Measurements from ENCODE around the gene HPS5.

Gene HPS5

GRCh38 chr11:18261721-18262120 is 60.2 kb downstream of the HPS5 start:
- no peak overlapping the region for H3K56ac ChIP-seq (ENCODE audit: low read length)
- no peak overlapping the region for H3K9ac ChIP-seq (ENCODE audit: low read length)
- no peak overlapping the region for H3K4me2 ChIP-seq (ENCODE audit: low read length)
- no peaks in the 10 kb centered on the region for H3K36me3 ChIP-seq (ENCODE audit: control insufficient read depth, insufficient read depth, low read length)
- H3K79me1 ChIP-seq (ENCODE audit: low read length), result no peaks in the 10 kb centered on the region
- H2AK5ac ChIP-seq (ENCODE audit: low read length), result no peak overlapping the region
- H3K23ac ChIP-seq (ENCODE audit: low read length), result no peak overlapping the region
- no peak overlapping the region for H2BK5ac ChIP-seq (ENCODE audit: low read length)
- no peak overlapping the region for H4K8ac ChIP-seq (ENCODE audit: low read depth, low read length)
- no peaks in the 10 kb centered on the region for H3K27me3 ChIP-seq (ENCODE audit: insufficient read depth, low read length, poor library complexity)
- no peak overlapping the region for H3K18ac ChIP-seq (ENCODE audit: low read length)
- no peak overlapping the region for H4K5ac ChIP-seq (ENCODE audit: low read length)
- no peak overlapping the region for H2BK15ac ChIP-seq (replicated peaks; ENCODE audit: low read depth)
- no peak overlapping the region for H3K4ac ChIP-seq (ENCODE audit: low read depth, low read length)
- no CpG with 5 or more reads among the region's 14 CpGs for WGBS (ENCODE audit: extremely low coverage, insufficient coverage, low lambda C conversion rate)
- DNase-seq, result no peak
- no peaks in the 10 kb centered on the region for H3K79me2 ChIP-seq (ENCODE audit: control insufficient read depth, insufficient read depth, low read length)
- H2BK120ac ChIP-seq (ENCODE audit: low read depth, low read length), result peak overlapping the region; percentile 65
- no peak overlapping the region for H3K4me3 ChIP-seq (ENCODE audit: low read length)
- H3K4me1 ChIP-seq (ENCODE audit: control insufficient read depth, low read depth, low read length), result no peaks in the 10 kb centered on the region
- H3K27ac ChIP-seq (ENCODE audit: low read depth, low read length), result no peak overlapping the region

GRCh38 chr11:18259259-18259658 is 62.7 kb downstream of the HPS5 start:
- Histone ChIP-seq H3K4me3 (ENCODE audit: low read length) (no peak overlapping the region), H2BK120ac (ENCODE audit: low read depth, low read length) (no peak overlapping the region), H3K27me3 (ENCODE audit: insufficient read depth, low read length, poor library complexity) (no peaks in the 10 kb centered on the region), H4K5ac (ENCODE audit: low read length) (no peak overlapping the region), H4K8ac (ENCODE audit: low read depth, low read length) (no peak overlapping the region), H2BK5ac (ENCODE audit: low read length) (no peak overlapping the region), H3K56ac (ENCODE audit: low read length) (no peak overlapping the region), H3K4ac (ENCODE audit: low read depth, low read length) (no peak overlapping the region), H3K4me1 (ENCODE audit: control insufficient read depth, low read depth, low read length) (no peaks in the 10 kb centered on the region), H3K79me1 (ENCODE audit: low read length) (no peaks in the 10 kb centered on the region), H3K36me3 (ENCODE audit: control insufficient read depth, insufficient read depth, low read length) (no peaks in the 10 kb centered on the region), H3K27ac (ENCODE audit: low read depth, low read length) (no peak overlapping the region), H3K79me2 (ENCODE audit: control insufficient read depth, insufficient read depth, low read length) (no peaks in the 10 kb centered on the region), H3K23ac (ENCODE audit: low read length) (no peak overlapping the region), H3K18ac (ENCODE audit: low read length) (no peak overlapping the region), H2AK5ac (ENCODE audit: low read length) (no peak overlapping the region), H3K4me2 (ENCODE audit: low read length) (no peak overlapping the region), H3K9ac (ENCODE audit: low read length) (no peak overlapping the region), H2BK15ac (replicated peaks; ENCODE audit: low read depth) (no peak overlapping the region)
- DNase-seq, result no peak

GRCh38 chr11:18254781-18255361 is 67.1 kb downstream of the HPS5 start:
- H3K36me3 ChIP-seq (ENCODE audit: control insufficient read depth, insufficient read depth, low read length), result no peaks in the 10 kb centered on the region
- no peaks in the 10 kb centered on the region for H3K79me2 ChIP-seq (ENCODE audit: control insufficient read depth, insufficient read depth, low read length)
- H3K9ac ChIP-seq (ENCODE audit: low read length), result no peak overlapping the region
- no peak overlapping the region for H2BK5ac ChIP-seq (ENCODE audit: low read length)
- H3K4ac ChIP-seq (ENCODE audit: low read depth, low read length), result no peak overlapping the region
- H2BK15ac ChIP-seq (replicated peaks; ENCODE audit: low read depth), result no peak overlapping the region
- no peaks in the 10 kb centered on the region for H3K79me1 ChIP-seq (ENCODE audit: low read length)
- no peak overlapping the region for H4K5ac ChIP-seq (ENCODE audit: low read length)
- no peaks in the 10 kb centered on the region for H3K4me1 ChIP-seq (ENCODE audit: control insufficient read depth, low read depth, low read length)
- no peak overlapping the region for H2BK120ac ChIP-seq (ENCODE audit: low read depth, low read length)
- H3K27me3 ChIP-seq (ENCODE audit: insufficient read depth, low read length, poor library complexity), result no peaks in the 10 kb centered on the region
- DNase-seq, result no peak
- H3K27ac ChIP-seq (ENCODE audit: low read depth, low read length), result no peak overlapping the region
- no peak overlapping the region for H3K18ac ChIP-seq (ENCODE audit: low read length)
- no CpG with 5 or more reads among the region's 2 CpGs for WGBS (ENCODE audit: extremely low coverage, insufficient coverage, low lambda C conversion rate)
- H3K23ac ChIP-seq (ENCODE audit: low read length), result no peak overlapping the region
- no peak overlapping the region for H3K4me3 ChIP-seq (ENCODE audit: low read length)
- H3K4me2 ChIP-seq (ENCODE audit: low read length), result no peak overlapping the region
- no peak overlapping the region for H3K56ac ChIP-seq (ENCODE audit: low read length)
- no peak overlapping the region for H4K8ac ChIP-seq (ENCODE audit: low read depth, low read length)
- H2AK5ac ChIP-seq (ENCODE audit: low read length), result no peak overlapping the region

- no peaks in the 10 kb centered on the region for H3K27me3 ChIP-seq (ENCODE audit: insufficient read depth, low read length, poor library complexity)
- H3K4me2 ChIP-seq (ENCODE audit: low read length), result no peak overlapping the region
- H2AK5ac ChIP-seq (ENCODE audit: low read length), result no peak overlapping the region
- H2BK15ac ChIP-seq (replicated peaks; ENCODE audit: low read depth), result no peak overlapping the region
- H3K79me1 ChIP-seq (ENCODE audit: low read length), result no peaks in the 10 kb centered on the region
- H3K36me3 ChIP-seq (ENCODE audit: control insufficient read depth, insufficient read depth, low read length), result no peaks in the 10 kb centered on the region
- H3K79me2 ChIP-seq (ENCODE audit: control insufficient read depth, insufficient read depth, low read length), result no peaks in the 10 kb centered on the region
- no peak for DNase-seq
- no peak overlapping the region for H4K8ac ChIP-seq (ENCODE audit: low read depth, low read length)
- H3K56ac ChIP-seq (ENCODE audit: low read length), result no peak overlapping the region
- no peak overlapping the region for H2BK5ac ChIP-seq (ENCODE audit: low read length)
- H3K4me3 ChIP-seq (ENCODE audit: low read length), result no peak overlapping the region
- H4K5ac ChIP-seq (ENCODE audit: low read length), result no peak overlapping the region
- H3K4me1 ChIP-seq (ENCODE audit: control insufficient read depth, low read depth, low read length), result no peaks in the 10 kb centered on the region
- no peak overlapping the region for H3K18ac ChIP-seq (ENCODE audit: low read length)
- no peak overlapping the region for H3K4ac ChIP-seq (ENCODE audit: low read depth, low read length)
- H3K9ac ChIP-seq (ENCODE audit: low read length), result no peak overlapping the region
- no CpG with 5 or more reads among the region's 11 CpGs for WGBS (ENCODE audit: extremely low coverage, insufficient coverage, low lambda C conversion rate)
- H2BK120ac ChIP-seq (ENCODE audit: low read depth, low read length), result no peak overlapping the region
- H3K23ac ChIP-seq (ENCODE audit: low read length), result no peak overlapping the region
- H3K27ac ChIP-seq (ENCODE audit: low read depth, low read length), result no peak overlapping the region
Measured at GRCh38 chr11:18253778-18254338, 68.1 kb downstream of the HPS5 start.

- no peaks in the 10 kb centered on the region for H3K27me3 ChIP-seq (ENCODE audit: insufficient read depth, low read length, poor library complexity)
- H3K23ac ChIP-seq (ENCODE audit: low read length), result no peak overlapping the region
- H3K79me2 ChIP-seq (ENCODE audit: control insufficient read depth, insufficient read depth, low read length), result no peaks in the 10 kb centered on the region
- H2AK5ac ChIP-seq (ENCODE audit: low read length), result no peak overlapping the region
- H2BK15ac ChIP-seq (replicated peaks; ENCODE audit: low read depth), result no peak overlapping the region
- no peak overlapping the region for H3K4me3 ChIP-seq (ENCODE audit: low read length)
- H2BK120ac ChIP-seq (ENCODE audit: low read depth, low read length), result no peak overlapping the region
- no peak overlapping the region for H3K9ac ChIP-seq (ENCODE audit: low read length)
- H2BK5ac ChIP-seq (ENCODE audit: low read length), result no peak overlapping the region
- no peaks in the 10 kb centered on the region for H3K36me3 ChIP-seq (ENCODE audit: control insufficient read depth, insufficient read depth, low read length)
- H4K5ac ChIP-seq (ENCODE audit: low read length), result no peak overlapping the region
- no peak overlapping the region for H3K18ac ChIP-seq (ENCODE audit: low read length)
- no peaks in the 10 kb centered on the region for H3K4me1 ChIP-seq (ENCODE audit: control insufficient read depth, low read depth, low read length)
- no peak overlapping the region for H3K4ac ChIP-seq (ENCODE audit: low read depth, low read length)
- DNase-seq, result no peak
- H3K27ac ChIP-seq (ENCODE audit: low read depth, low read length), result no peak overlapping the region
- no peaks in the 10 kb centered on the region for H3K79me1 ChIP-seq (ENCODE audit: low read length)
- no peak overlapping the region for H3K56ac ChIP-seq (ENCODE audit: low read length)
- no CpG with 5 or more reads among the region's 3 CpGs for WGBS (ENCODE audit: extremely low coverage, insufficient coverage, low lambda C conversion rate)
- H3K4me2 ChIP-seq (ENCODE audit: low read length), result no peak overlapping the region
- no peak overlapping the region for H4K8ac ChIP-seq (ENCODE audit: low read depth, low read length)
Measured at GRCh38 chr11:18253233-18253632, 68.7 kb downstream of the HPS5 start.

- Histone ChIP-seq H3K4me2 (ENCODE audit: low read length) (no peak within 1 kb of the TSS), H3K18ac (ENCODE audit: low read length) (no peak within 1 kb of the TSS), H4K5ac (ENCODE audit: low read length) (no peak within 1 kb of the TSS), H3K9ac (ENCODE audit: low read length) (no peak within 1 kb of the TSS), H3K36me3 (ENCODE audit: control insufficient read depth, insufficient read depth, low read length) (no peaks in the 10 kb centered on the region), H2AK5ac (ENCODE audit: low read length) (no peak within 1 kb of the TSS), H3K4ac (ENCODE audit: low read depth, low read length) (no peak within 1 kb of the TSS), H3K79me2 (ENCODE audit: control insufficient read depth, insufficient read depth, low read length) (no peaks in the 10 kb centered on the region), H3K79me1 (ENCODE audit: low read length) (no peaks in the 10 kb centered on the region), H4K8ac (ENCODE audit: low read depth, low read length) (no peak within 1 kb of the TSS), H3K4me1 (ENCODE audit: control insufficient read depth, low read depth, low read length) (no peaks in the 10 kb centered on the region), H2BK15ac (replicated peaks; ENCODE audit: low read depth) (no peak within 1 kb of the TSS), H3K27ac (ENCODE audit: low read depth, low read length) (no peak within 1 kb of the TSS), H3K4me3 (ENCODE audit: low read length) (no peak within 1 kb of the TSS), H3K23ac (ENCODE audit: low read length) (no peak within 1 kb of the TSS), H2BK5ac (ENCODE audit: low read length) (no peak within 1 kb of the TSS), H2BK120ac (ENCODE audit: low read depth, low read length) (no peak within 1 kb of the TSS), H3K56ac (ENCODE audit: low read length) (peak within 1 kb of the TSS; percentile 25), H3K27me3 (ENCODE audit: insufficient read depth, low read length, poor library complexity) (no peaks in the 10 kb centered on the region)
- no CpG with 5 or more reads among the region's 5 CpGs for WGBS (ENCODE audit: extremely low coverage, insufficient coverage, low lambda C conversion rate)
- no peak for DNase-seq
Measured at GRCh38 chr11:18248561-18248960, 73.4 kb downstream of the HPS5 start, which contains the start of gene SAA2. Gene SAA2, minus strand, starts transcription at chr11:18248668. Its CDS starts 657 bp downstream, at chr11:18248011.
